ENCODE measurements around the gene HKDC1.
"Not testable (repeated sequence)": the region's sequence is repeated elsewhere in the genome, so short reads cannot be mapped to it uniquely, and the experiment has no call there.

The HKDC1 gene

DNA sequence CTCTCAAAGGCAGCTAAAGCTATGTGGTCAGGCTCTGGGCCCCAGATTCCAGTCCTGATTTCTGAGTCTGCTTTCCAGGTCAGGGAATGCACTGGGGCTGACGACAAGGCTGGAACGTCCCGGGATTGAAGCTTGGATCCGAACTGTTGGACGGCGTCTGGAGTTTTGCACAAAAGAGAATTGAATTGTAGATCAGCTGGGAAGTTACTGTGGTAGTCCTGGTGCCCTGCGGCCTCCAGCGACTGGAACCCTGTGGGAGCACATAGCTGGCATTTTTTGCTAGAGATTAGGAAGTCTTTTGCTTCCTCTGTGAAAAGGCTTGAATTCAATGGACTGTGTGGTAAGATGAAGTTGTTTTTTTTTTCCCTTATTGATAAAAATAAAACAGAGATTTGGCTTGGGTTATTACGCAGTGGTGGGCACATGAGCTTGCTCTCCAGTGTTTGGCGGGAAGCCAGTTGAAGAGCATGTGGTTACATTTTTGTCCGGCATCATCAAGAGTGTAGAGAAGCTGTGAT is 58.4 kb downstream of the HKDC1 start, which contains the start of gene HK1:
Gene HK1 (plus strand): TSS at position 51 of the 518 bp plus-strand sequence.
- peak; percentile 4 for DNase-seq (ENCODE audit: low read depth)

DNA sequence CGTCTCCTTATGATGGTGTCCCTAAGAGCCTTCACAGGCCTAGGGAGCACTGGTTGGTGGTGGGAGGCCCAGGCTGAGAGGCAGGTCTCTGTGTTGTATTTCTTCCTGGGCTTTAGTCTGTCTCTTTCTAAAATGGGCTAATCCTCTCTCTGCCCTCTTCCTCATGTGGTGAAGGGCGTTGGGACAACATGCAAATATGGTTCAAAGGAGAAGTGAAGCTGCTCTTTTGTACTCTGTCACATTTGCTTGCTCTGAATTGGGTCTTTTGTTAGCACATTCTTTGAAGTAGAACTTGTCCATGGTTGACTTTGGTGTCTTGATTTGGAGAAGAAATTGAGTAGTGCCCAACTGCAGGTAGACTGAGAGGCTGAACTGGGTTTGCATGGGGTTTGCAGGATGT is 59.0 kb downstream of the HKDC1 start:
- DNase-seq (ENCODE audit: low read depth): no peak

DNA sequence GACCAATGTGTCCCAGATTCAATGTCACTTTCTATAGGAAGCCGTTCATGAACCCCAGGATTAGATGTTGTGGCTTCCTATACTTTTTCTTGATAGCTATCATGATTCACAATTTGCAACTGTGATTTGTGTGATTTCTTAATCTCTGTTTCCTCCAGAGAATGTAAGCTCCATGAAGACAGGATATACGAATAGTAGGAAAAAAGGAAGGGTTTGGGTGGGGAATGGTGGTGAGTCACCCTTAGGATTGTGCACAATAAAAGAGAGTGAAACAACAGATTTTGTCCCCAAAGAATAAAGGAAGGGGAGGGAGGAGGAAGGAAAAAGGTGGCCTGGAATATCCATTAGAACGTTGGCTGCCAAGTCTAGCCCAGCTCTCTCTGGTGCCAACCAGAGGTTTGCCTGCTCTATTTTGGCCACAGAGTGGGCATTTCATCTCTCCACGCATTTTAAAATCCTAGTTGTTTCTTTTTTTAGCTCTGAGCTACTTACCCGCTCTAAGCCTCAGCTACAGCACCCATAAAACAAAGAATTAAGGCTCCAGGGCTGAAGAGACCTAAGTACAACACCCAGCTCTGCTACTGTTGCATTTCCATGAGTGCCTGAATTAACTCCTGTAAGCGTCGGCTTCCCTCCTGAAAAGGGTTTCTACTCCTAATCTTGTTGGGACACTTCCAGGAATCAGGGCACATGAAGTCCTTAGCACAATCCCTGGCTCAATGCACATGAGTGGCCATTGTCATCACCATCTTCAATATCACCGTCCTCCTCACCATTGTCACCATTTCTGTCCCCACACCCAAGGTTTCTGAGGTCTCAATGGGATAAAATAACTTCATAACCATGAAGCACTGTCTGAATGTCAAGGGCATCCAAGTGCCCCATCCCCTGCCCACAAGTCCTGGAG is 61.6 kb downstream of the HKDC1 start:
- no peak for DNase-seq (ENCODE audit: low read depth)

DNA sequence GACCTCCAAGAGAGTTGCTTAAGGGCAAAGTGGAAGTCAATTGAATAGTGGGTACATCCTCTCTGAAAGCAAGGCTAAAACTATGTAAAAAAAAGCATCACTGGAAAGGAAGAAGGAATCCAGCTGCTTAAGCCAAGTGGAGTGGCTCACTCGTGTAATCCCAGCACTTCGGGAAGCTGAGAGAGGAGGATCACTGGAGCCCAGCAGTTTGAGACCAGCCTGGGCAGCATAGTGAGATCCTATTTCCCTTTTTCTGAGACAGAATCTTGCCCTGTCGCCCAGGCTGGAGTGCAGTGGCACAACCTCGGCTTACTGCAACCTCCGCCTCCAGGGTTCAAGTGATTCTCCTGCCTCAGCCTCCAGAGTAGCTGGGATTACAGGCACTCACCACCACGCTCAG is 64.3 kb downstream of the HKDC1 start:
- not testable (repeated sequence) for DNase-seq (ENCODE audit: low read depth)

DNA sequence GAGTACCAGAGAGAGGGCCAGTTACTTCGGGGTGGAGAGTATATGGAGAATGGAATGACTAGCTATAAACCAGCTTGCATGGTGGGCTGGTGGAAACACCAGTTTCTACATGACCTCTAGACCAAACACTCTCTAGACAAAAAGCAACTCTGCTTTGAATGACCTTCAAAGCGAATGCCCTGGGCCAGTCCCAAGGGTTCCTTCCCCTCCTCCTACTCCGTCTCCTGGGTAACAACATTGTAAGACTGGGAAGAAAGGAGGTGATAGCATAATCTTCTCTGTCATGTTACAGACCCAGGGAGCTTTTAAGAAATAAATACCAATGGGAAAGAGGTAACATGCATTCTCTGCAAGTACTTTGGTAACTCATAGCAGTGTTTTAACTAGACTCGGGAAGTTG is 65.6 kb downstream of the HKDC1 start:
- DNase-seq (ENCODE audit: low read depth): no peak

DNA sequence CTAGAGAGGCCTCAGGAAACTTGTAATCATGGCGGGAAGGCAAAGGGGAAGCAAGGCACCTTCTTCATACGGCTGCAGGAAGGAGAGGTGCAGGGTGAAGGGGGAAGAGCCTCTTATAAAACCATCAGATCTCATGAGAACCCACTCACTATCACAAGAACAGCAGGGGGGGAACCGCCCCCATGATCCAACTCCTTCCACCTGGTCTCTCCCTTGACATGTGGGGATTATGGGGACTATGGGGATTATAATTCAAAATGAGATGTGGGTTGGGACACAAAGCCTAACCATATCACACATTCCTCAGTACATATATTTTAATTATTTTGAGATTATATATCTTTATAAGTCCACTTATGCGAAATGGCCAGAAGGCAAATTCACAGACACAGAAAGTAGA is 67.0 kb downstream of the HKDC1 start:
- DNase-seq (ENCODE audit: low read depth): no peak

DNA sequence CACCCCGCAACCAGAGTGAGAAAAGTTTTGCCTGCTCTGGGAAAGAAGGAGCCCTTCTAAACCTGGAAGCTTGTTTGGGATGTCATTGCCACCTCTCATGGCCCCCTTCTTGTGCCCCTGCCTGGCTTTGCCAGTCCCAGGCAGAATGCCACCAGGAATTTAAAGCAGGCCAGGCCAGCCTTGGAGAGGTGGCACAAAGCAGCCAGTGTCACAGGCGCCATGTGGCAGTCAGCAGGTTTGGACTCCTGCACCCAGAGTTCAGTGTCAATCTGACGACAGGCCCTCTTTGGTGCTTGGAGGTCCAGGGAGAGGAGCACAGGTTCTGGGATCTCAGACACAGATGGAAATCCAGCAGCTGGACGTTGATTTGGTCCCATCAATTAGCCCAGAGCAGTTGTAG is 70.9 kb downstream of the HKDC1 start:
- DNase-seq (ENCODE audit: low read depth): no peak

DNA sequence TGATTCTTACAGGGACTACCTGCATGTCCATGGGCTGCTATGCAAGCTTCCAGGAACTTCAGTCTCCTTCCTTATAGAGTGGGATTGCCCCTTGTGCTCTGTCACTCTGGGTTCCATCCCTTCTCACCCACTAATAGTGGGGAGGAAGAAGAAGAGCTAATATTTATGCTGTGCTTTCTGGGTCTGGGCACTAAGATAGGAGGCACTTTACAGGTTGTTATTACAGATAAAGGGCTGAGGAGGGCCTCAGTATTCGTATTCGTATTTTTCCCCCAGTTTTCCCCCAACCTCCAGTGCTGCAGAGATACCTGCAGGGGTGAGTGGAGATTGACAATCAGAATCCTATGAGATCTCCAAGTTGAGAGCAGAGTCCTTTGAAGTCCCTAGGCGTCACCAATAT is 72.3 kb downstream of the HKDC1 start:
- no peak for DNase-seq (ENCODE audit: low read depth)

DNA sequence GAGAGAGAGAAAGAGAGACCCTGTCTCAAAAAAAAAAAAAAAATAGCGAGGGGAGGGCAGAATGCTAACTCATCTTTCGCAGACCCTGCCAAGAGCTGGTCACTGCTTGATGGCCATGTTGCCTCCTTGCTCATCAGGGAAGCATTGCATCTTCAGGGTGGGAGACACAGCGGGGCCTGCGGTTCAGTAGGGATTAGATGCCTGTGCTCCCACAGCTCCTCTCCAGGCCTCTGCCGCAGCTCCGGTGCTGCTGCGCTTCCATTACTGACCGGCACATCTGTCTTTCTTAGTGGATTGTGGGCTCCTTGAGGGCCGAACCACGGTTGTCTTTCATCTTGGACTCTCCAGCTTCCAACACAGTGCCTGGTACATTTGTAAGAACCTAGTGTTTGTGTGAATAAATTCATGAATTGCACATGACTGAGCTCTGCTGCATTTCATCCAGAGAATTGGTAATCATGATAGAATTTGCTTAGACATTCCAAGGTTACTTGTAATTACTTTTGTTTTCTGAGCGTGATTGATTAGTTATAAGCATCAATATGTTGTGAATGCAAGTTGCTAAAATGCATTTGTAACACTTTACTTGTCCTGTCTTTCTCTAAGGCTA is 75.0 kb downstream of the HKDC1 start:
- DNase-seq (ENCODE audit: low read depth): no peak

DNA sequence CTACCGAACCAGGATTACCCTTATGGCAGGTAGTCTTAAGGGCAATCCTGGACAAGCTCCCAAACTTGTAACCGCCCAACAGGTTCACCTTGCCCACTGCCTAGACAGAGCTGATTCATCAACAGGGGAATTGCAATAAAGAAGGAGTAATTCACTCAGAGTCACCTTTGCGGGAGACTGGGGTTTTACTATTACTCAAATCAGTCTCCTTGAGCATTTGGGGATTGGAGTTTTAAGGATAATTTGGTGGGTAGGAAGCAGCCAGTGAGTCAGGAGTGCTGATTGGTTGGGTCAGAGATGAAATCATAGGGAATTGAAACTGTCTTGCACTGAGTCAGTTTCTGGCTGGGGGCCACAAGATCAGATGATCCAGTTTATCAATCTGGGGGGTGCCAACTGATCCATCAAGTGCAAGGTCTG is 83.5 kb downstream of the HKDC1 start:
- peak; percentile 54 for DNase-seq (ENCODE audit: low read depth)

DNA sequence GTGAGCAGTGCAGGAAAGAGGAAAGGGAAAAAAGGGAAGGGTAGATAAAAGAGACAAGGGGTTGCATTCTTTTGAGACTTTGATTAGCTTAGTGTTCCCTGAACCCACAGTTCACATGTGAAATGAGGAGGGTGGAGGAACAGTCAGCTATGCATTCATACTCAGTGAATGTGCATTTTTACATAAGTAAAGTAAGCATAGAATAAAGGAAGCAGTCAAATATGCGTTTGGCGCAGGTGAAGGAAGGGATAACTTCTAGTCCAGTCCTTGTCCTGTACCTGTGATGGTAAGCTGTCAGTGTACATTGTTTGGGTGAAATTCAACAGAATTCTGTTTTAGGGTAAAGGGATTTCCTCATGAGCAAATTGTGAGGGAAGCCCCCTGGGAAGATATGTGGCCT is 86.3 kb downstream of the HKDC1 start:
- DNase-seq (ENCODE audit: low read depth): no peak

DNA sequence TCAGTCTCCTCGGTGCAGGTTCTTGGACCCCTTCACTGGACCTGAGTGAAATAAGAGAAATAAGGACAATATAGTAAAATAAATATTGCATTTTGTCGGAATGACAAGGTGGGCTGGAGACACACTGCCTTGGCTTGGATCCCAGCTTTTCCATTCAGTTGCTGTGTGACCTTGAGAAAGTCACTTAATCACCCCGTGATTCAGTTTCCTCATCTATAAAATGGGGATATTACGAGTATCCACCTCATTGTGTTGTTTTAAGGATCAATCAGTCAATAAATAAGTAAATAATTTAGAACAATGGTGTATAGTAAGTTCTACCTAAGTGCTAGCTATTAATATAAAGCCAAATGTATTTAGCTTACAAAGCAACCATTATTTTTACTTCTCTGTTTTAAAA is 87.3 kb downstream of the HKDC1 start:
- DNase-seq (ENCODE audit: low read depth): no peak

DNA sequence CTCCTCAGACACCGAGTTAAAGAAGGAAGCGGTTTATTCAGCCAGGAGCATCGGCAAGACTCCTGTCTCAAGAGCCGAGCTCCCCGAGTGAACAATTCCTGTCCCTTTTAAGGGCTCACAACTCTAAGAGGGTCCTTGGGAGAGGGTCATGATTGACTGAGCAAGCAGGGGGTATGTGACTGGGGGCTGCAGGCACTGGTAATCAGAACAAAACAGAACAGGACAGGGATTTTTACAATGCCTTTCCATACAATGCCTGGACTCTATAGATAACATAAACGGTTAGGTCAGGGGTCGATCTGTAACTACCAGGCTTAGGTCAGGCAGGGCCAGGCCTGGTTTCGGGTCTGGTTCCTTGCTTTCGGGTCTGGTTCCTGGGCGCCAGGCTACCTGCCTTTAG is 88.2 kb downstream of the HKDC1 start:
- DNase-seq (ENCODE audit: low read depth): not testable (repeated sequence)

DNA sequence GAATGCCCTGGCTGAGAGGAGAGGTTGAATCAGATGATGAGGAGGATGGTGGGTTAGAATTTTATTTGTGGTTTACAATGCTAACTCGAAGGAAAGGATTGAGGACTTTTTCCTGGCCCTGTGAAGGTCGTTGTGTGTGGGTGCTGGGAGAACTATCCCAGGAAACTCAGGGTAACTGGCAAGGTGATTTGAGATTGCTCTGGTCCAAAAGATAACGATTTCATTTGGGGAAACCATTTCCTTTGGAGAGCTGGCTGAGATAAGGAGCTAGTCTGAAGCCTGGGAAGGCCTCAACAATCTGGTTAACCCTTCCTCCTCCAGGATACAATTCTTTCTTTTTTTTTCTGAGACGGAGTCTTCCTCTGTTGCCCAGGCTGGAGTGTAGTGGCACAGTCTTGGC is 91.2 kb downstream of the HKDC1 start:
- DNase-seq (ENCODE audit: low read depth): no peak

DNA sequence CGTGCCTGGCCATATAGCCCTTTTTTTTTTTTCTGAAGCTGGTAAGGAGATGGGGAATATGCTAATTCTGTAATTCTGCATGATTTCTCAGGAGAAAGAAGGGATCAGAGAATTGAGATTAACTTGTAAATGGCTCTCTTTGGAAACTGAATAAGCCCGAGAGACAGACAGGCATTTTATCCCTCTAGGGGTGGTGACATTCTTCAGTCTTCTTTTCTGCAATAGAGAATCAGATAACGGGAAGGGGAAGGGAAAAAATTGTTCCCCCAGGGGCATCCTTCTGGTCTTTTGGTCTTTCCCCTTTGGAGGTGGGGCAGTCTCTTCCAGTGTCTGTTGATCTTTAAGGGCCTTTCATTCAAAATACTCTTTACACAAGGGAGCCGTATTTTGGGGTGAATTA is 92.4 kb downstream of the HKDC1 start:
- DNase-seq (ENCODE audit: low read depth): no peak

DNA sequence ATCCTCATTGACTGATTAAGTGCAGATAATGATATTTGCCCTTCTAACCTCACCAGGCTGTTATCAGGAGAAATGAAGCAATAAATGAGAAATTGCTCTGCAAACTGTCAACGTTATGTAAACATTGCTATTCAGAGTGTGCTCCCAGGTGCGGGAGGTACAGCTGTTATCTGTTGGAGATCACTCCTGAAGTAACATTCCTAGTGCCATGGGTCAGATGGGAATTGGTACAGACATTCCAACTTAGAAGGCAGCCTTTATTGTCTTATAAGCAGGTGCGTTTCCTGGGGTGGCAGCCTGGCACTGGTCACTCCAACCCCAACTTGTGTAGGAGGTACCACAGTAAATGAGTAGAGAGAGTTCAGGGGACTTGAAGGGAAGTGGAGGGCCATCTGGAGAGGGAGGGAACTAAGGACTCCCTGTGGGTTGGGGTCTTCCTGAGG is 95.0 kb downstream of the HKDC1 start:
- no peak for DNase-seq (ENCODE audit: low read depth)

DNA sequence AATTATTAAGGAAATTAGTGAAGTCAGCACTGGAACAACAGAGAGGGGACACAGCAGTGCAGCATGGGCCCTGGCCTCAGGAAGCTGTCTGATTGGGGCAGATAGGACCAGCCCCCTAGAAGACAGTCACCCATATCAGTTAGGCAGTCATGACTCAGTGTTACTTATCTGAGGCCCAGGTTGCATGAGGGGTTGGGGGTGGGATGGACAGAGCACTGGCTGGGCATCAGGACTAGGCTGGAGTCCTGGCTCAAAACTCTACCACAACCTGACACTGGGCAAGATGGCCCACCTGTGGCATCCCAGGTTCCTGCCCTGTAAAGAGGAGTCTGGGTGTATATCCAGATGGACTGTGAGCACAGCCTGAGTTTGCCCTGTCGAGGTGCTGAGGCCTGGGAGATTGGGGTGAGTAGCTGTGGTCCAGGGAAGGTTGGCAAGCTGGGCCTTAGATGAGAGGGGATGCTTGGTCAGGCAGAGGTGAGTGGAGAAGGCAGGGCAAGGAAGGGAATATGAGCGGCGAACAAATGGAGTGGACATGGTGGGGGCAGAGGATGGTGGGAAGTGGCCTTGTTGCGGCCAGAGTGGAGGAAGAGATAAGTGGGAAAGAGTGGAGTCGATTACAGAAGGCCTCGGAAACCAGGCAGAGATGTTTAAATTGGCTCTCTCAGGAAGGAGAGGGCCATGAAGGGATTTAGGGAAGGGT is 95.6 kb downstream of the HKDC1 start:
- no peak for DNase-seq (ENCODE audit: low read depth)

DNA sequence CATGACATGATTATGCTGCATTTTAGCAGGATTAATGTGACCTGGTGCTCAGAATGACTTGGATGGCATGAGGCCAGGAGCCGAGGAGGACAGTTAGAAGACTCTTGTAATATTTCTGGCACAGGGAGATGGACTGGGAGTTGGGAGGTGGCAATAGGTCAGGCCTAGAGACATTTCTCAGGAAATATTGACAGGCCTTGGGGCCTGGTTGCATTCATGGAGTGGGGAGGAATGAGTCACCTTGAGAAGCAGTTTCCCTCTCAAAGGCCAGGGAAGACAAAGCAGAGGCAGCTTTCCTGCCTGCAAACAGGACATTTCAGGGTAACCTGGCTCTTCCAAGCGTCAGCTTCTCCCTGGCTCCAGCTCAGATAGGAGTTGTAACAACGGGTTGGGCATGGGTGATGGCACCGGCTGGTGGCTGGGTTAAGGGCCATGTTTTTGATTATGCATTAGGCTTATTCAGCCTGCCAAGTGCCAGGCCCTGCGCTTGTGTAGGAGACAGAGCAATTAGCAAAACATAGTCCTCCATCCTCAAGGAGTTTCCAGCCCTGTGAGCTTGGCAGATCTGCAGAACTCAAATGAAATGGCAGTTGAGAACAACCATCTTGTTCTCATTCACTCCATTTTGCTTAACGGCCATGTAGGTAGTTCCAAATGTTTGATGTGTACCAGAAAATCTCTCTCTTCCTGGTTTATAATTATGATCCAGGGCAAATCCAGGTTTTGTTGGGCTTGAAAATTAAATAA is 96.4 kb downstream of the HKDC1 start:
- peak; percentile 64 for DNase-seq (ENCODE audit: low read depth)
